Measurements from ENCODE around the gene NANOS3. TPM values are rescaled to one million over a fixed set of nuclear protein-coding genes. Genes with fewer than 3 reads are reported as not detected.

The NANOS3 gene
- total RNA-seq, 6 donors from 2014 or later, result 1.3 to 5.2 TPM; not detected in 4

DNA sequence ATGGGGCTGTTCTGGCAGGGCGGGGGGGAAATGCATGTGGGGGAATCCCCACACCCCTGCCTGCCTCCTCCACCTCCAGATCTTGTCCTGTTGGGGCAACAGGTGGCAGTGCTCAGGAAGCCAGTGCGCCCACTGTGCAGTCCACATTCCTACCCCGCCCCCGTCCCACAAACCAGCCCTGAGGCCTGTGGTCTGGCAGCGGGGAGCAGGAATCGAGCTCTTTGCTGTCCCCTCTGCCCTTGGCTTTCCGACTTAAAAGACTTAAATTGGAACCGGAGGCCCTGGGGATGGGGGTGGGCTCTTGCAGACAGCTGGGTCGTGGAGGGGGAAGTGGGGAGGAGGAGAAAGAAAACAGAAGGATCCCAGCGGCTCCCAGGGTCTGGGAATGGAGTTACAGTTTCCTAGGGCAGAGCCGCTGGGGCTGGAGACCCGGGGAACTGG lies 4.3 kb downstream of the NANOS3 start:
- 49 to 53% methylated on average over 10 to 12 of the region's 12 CpGs for WGBS, 2 donors
- Histone ChIP-seq H3K9me3 (no peaks in the 10 kb centered on the region), H3K36me3 (no peaks in the 10 kb centered on the region), H3K4me1 (peaks cover 22 to 42% (median 33%) of the 10 kb centered on the region in 4 donors), H3K27ac (peak overlapping the region; percentile 30 to 86 (median 70)), H3K4me3 (no peak overlapping the region), H3K27me3 (no peaks in the 10 kb centered on the region)
- ATAC-seq (ENCODE audit: low FRiP score in 2 of 2) (no peak), DNase-seq (no peak)
- TF ChIP-seq POLR2AphosphoS5 (IDR thresholded peaks at IDR 0.05) (no peak), EP300 (IDR thresholded peaks at IDR 0.05) (no peak), POLR2A (IDR thresholded peaks at IDR 0.05) (no peak), CTCF (IDR thresholded peaks at IDR 0.05) (no peak)

GRCh38 chr19:13881692-13882418 lies 4.9 kb downstream of the NANOS3 start:
- no peak for ATAC-seq (ENCODE audit: low FRiP score in 2 of 2)
- peak; percentile 42 to 52 for DNase-seq
- H3K27me3 ChIP-seq, result no peaks in the 10 kb centered on the region
- H3K4me1 ChIP-seq, result peaks cover 22 to 42% (median 33%) of the 10 kb centered on the region in 4 donors
- no peak overlapping the region for H3K4me3 ChIP-seq
- TF ChIP-seq CTCF (IDR thresholded peaks at IDR 0.05), result no peak
- no peak for TF ChIP-seq POLR2A (IDR thresholded peaks at IDR 0.05)
- no peak for TF ChIP-seq EP300 (IDR thresholded peaks at IDR 0.05)
- no peak for TF ChIP-seq POLR2AphosphoS5 (IDR thresholded peaks at IDR 0.05)
- H3K27ac ChIP-seq, result peak overlapping the region in 3 of 4 donors; percentile 30 to 83 (median 56)
- H3K9me3 ChIP-seq, result no peaks in the 10 kb centered on the region
- WGBS, 2 donors, result 40 to 69% methylated on average over 5 to 16 of the region's 17 CpGs
- H3K36me3 ChIP-seq, result no peaks in the 10 kb centered on the region

- no peak for ATAC-seq (ENCODE audit: low FRiP score in 2 of 2)
- WGBS, 2 donors, result 82 to 84% methylated on average over 3 to 5 of the region's 5 CpGs
- peak overlapping the region in 2 of 4 donors; percentile 56 to 83 for H3K27ac ChIP-seq
Observed at GRCh38 chr19:13882419-13882795, 5.5 kb downstream of the NANOS3 start.

GRCh38 chr19:13882836-13883235 lies 5.9 kb downstream of the NANOS3 start:
- 90 to 98% methylated on average over 7 to 12 of the region's 12 CpGs for WGBS, 2 donors
- TF ChIP-seq POLR2A (IDR thresholded peaks at IDR 0.05) (no peak), CTCF (IDR thresholded peaks at IDR 0.05) (no peak), EP300 (IDR thresholded peaks at IDR 0.05) (no peak), POLR2AphosphoS5 (IDR thresholded peaks at IDR 0.05) (no peak)
- no peak overlapping the region for H3K27ac ChIP-seq
- DNase-seq (no peak), ATAC-seq (ENCODE audit: low FRiP score in 2 of 2) (no peak)
- no peaks in the 10 kb centered on the region for H3K36me3 ChIP-seq
- no peak overlapping the region for H3K4me3 ChIP-seq
- no peaks in the 10 kb centered on the region for H3K9me3 ChIP-seq
- no peaks in the 10 kb centered on the region for H3K27me3 ChIP-seq
- peaks cover 22 to 42% (median 33%) of the 10 kb centered on the region in 4 donors for H3K4me1 ChIP-seq

More at GRCh38 chr19:13882419-13882795, 5.5 kb downstream of the NANOS3 start:
- H3K4me3 ChIP-seq, result no peak overlapping the region
- TF ChIP-seq POLR2A (IDR thresholded peaks at IDR 0.05) (no peak), POLR2AphosphoS5 (IDR thresholded peaks at IDR 0.05) (no peak), CTCF (IDR thresholded peaks at IDR 0.05) (no peak), EP300 (IDR thresholded peaks at IDR 0.05) (no peak)
- no peak for DNase-seq
- no peaks in the 10 kb centered on the region for H3K27me3 ChIP-seq
- H3K36me3 ChIP-seq, result no peaks in the 10 kb centered on the region
- peaks cover 22 to 42% (median 33%) of the 10 kb centered on the region in 4 donors for H3K4me1 ChIP-seq
- no peaks in the 10 kb centered on the region for H3K9me3 ChIP-seq

Data from upper lobe of left lung (tissue), 6 donors.